ENCODE data around the gene CENPX. TPM values are rescaled to one million over a fixed set of nuclear protein-coding genes. Genes with fewer than 3 reads are reported as not detected.

The CENPX gene
- total and polyA plus RNA-seq, 2 of the 13 experiments (the other 11 are each of a cell fraction or from before 2014, with no cell fraction given), result 92.7 to 170 TPM

DNA sequence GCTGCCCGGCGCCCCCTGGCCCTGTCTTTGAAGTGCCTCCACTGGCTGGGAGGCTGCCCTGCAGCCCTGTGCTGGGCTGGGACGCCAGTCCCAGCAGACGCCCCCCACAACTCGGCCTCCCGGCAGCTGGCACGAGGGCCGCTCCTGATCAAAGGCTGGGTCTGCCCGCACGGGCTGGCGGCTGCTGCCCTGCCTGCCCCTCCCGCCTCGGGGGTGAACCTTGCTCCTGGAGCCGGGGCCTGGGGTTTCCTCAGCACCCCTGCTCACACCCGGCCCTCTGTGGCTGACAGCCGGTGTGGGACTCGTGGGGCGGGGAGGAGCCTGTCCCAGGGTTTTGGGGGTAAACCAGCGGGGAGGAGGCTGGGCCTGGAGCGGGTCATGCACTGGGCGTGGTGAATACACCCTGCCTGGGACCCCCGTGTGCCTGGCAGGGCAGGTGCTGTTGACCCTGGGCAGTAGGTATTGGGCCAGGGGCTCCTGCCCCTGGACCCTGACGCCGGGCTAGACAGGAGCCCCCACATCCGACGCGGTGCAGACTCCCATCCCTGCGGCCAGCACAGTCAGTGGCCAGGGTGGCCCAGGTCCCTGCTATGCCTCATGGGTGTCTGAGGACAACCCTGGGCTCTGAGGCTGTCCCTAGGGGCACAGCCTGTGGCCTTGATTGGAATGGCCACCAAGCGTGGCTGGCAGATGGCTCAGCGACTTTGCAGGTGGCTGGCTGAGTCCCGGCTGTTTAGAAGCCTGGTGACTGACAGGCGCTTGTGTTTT lies 21.7 kb downstream of the CENPX start (continued):
- TF ChIP-seq, protein P1, sequence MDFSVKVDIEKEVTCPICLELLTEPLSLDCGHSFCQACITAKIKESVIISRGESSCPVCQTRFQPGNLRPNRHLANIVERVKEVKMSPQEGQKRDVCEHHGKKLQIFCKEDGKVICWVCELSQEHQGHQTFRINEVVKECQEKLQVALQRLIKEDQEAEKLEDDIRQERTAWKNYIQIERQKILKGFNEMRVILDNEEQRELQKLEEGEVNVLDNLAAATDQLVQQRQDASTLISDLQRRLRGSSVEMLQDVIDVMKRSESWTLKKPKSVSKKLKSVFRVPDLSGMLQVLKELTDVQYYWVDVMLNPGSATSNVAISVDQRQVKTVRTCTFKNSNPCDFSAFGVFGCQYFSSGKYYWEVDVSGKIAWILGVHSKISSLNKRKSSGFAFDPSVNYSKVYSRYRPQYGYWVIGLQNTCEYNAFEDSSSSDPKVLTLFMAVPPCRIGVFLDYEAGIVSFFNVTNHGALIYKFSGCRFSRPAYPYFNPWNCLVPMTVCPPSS (IDR thresholded peaks at IDR 0.05), result no peak
- TF ChIP-seq, protein P2, sequence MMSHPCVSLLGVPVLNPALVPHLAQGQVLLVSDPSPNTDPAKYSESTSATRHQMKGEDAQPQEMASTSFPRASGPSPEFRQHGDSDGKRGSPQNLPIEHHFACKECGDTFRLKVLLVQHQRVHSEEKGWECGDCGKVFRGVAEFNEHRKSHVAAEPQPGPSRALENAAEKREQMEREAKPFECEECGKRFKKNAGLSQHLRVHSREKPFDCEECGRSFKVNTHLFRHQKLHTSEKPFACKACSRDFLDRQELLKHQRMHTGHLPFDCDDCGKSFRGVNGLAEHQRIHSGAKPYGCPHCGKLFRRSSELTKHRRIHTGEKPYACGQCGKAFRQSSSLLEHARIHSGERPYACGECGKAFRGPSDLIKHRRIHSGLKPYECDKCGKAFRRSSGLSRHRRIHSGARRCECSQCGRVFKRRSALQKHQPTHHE (CRISPR knock-in tag; IDR thresholded peaks at IDR 0.05; ENCODE audit: borderline replicate concordance), result no peak
- peak; percentile 66 for TF ChIP-seq ZC3H4 (CRISPR knock-in tag; IDR thresholded peaks at IDR 0.05; ENCODE audit: borderline replicate concordance)
- TF ChIP-seq RARA (CRISPR knock-in tag; IDR thresholded peaks at IDR 0.05), result peak; percentile 95
- no peak for TF ChIP-seq RORA (CRISPR knock-in tag; IDR thresholded peaks at IDR 0.05)
- TF ChIP-seq ZNF496 (CRISPR knock-in tag; IDR thresholded peaks at IDR 0.05; ENCODE audit: insufficient replicate concordance), result no peak
- peak; percentile 43; the same call in 1 of the 2 replicates for TF ChIP-seq JDP2 (CRISPR knock-in tag; IDR thresholded peaks at IDR 0.05; ENCODE audit: borderline replicate concordance)
- TF ChIP-seq, protein P3, sequence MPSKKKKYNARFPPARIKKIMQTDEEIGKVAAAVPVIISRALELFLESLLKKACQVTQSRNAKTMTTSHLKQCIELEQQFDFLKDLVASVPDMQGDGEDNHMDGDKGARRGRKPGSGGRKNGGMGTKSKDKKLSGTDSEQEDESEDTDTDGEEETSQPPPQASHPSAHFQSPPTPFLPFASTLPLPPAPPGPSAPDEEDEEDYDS (CRISPR knock-in tag; IDR thresholded peaks at IDR 0.05), result peak; percentile 27; the same call in 1 of the 2 replicates
- peak; percentile 97 for TF ChIP-seq HOXA3 (CRISPR knock-in tag; IDR thresholded peaks at IDR 0.05)
- TF ChIP-seq, protein P4, sequence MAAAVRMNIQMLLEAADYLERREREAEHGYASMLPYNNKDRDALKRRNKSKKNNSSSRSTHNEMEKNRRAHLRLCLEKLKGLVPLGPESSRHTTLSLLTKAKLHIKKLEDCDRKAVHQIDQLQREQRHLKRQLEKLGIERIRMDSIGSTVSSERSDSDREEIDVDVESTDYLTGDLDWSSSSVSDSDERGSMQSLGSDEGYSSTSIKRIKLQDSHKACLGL (CRISPR knock-in tag; IDR thresholded peaks at IDR 0.05), result peak; percentile 86
- TF ChIP-seq TCF7L2 (IDR thresholded peaks at IDR 0.05; ENCODE audit: low read depth, low read length), result peak; percentile 94
- TF ChIP-seq YEATS4 (CRISPR knock-in tag; IDR thresholded peaks at IDR 0.05; ENCODE audit: borderline replicate concordance), result peak; percentile 80
- TF ChIP-seq, protein P5, sequence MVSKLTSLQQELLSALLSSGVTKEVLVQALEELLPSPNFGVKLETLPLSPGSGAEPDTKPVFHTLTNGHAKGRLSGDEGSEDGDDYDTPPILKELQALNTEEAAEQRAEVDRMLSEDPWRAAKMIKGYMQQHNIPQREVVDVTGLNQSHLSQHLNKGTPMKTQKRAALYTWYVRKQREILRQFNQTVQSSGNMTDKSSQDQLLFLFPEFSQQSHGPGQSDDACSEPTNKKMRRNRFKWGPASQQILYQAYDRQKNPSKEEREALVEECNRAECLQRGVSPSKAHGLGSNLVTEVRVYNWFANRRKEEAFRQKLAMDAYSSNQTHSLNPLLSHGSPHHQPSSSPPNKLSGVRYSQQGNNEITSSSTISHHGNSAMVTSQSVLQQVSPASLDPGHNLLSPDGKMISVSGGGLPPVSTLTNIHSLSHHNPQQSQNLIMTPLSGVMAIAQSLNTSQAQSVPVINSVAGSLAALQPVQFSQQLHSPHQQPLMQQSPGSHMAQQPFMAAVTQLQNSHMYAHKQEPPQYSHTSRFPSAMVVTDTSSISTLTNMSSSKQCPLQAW (CRISPR knock-in tag; IDR thresholded peaks at IDR 0.05), result peak; percentile 97
- 0 out of 2 replicates have a peak, but pooled peaks have one; percentile 77 for TF ChIP-seq ZNF780A (CRISPR knock-in tag; IDR thresholded peaks at IDR 0.05)
- 0 out of 2 replicates have a peak, but pooled peaks have one; percentile 80 for TF ChIP-seq ZFP1 (CRISPR knock-in tag; IDR thresholded peaks at IDR 0.05)
- TF ChIP-seq, protein P6, sequence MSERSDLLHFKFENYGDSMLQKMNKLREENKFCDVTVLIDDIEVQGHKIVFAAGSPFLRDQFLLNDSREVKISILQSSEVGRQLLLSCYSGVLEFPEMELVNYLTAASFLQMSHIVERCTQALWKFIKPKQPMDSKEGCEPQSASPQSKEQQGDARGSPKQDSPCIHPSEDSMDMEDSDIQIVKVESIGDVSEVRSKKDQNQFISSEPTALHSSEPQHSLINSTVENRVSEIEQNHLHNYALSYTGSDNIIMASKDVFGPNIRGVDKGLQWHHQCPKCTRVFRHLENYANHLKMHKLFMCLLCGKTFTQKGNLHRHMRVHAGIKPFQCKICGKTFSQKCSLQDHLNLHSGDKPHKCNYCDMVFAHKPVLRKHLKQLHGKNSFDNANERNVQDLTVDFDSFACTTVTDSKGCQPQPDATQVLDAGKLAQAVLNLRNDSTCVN (CRISPR knock-in tag; IDR thresholded peaks at IDR 0.05; ENCODE audit: borderline replicate concordance), result peak; percentile 94
- peak; percentile 36; the same call in 1 of the 2 replicates for TF ChIP-seq ZNF484 (CRISPR knock-in tag; IDR thresholded peaks at IDR 0.05; ENCODE audit: borderline replicate concordance, low read depth)
- peak; percentile 99 for TF ChIP-seq MED8 (CRISPR knock-in tag; IDR thresholded peaks at IDR 0.05; ENCODE audit: insufficient replicate concordance)
- 0 out of 2 replicates have a peak, but pooled peaks have one; percentile 90 for TF ChIP-seq ZNF713 (CRISPR knock-in tag; IDR thresholded peaks at IDR 0.05)
- TF ChIP-seq, protein P7, sequence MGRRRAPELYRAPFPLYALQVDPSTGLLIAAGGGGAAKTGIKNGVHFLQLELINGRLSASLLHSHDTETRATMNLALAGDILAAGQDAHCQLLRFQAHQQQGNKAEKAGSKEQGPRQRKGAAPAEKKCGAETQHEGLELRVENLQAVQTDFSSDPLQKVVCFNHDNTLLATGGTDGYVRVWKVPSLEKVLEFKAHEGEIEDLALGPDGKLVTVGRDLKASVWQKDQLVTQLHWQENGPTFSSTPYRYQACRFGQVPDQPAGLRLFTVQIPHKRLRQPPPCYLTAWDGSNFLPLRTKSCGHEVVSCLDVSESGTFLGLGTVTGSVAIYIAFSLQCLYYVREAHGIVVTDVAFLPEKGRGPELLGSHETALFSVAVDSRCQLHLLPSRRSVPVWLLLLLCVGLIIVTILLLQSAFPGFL (CRISPR knock-in tag; IDR thresholded peaks at IDR 0.05), result no peak
- TF ChIP-seq HOXA5 (CRISPR knock-in tag; IDR thresholded peaks at IDR 0.05), result peak; percentile 93
- TF ChIP-seq ZNF83 (CRISPR knock-in tag; IDR thresholded peaks at IDR 0.05; ENCODE audit: borderline replicate concordance), result peak; percentile 92; the same call in 1 of the 2 replicates

Measured in HepG2 (cell line).